WI38 (cell line): ENCODE data around the gene SYNJ2.

Source experiments
- H3K4me3 ChIP-seq: 2 replicates; pipeline ENCODE4 v1.5.1; 2011; ENCODE audit warnings: low read depth, mild to moderate bottlenecking, control low read depth, low read length
- CTCF ChIP-seq: IDR thresholded peaks from 2 replicates; pipeline ENCODE4 v1.5.1; 2012; ENCODE audit warnings: low read depth, mild to moderate bottlenecking, control low read depth, low read length

SYNJ2 gene

GRCh38 chr6:158029668-158030230, 48.1 kb downstream of the SYNJ2 start:
- H3K4me3 ChIP-seq: no peak overlapping the region
- TF ChIP-seq CTCF: no peak

- no peak for TF ChIP-seq CTCF
- no peak overlapping the region for H3K4me3 ChIP-seq
Measured at GRCh38 chr6:158030380-158031300, 49.0 kb downstream of the SYNJ2 start.

GRCh38 chr6:158031381-158032353, 50.0 kb downstream of the SYNJ2 start:
- no peak overlapping the region for H3K4me3 ChIP-seq
- no peak for TF ChIP-seq CTCF

- no peak for TF ChIP-seq CTCF
- H3K4me3 ChIP-seq: no peak overlapping the region
Measured at GRCh38 chr6:158032354-158032733, 50.7 kb downstream of the SYNJ2 start.

GRCh38 chr6:158033077-158033750, 51.6 kb downstream of the SYNJ2 start:
- no peak overlapping the region for H3K4me3 ChIP-seq
- no peak for TF ChIP-seq CTCF

- no peak for TF ChIP-seq CTCF
- no peak overlapping the region for H3K4me3 ChIP-seq
Measured at GRCh38 chr6:158033751-158034702, 52.4 kb downstream of the SYNJ2 start.
